Panc1 (cell line): Measurements from ENCODE around the gene CNOT1. TPM values are rescaled to one million over a fixed set of nuclear protein-coding genes. Genes with fewer than 3 reads are reported as not detected.

ENCODE experiments used
- ATAC-seq: fragments of 200-7000 bp; cut with Tn5 transposase; 2 replicates; pipeline ENCODE4 v1.9.1; 2020; ENCODE audit warnings: mild to moderate bottlenecking, moderate library complexity
- BruUV-seq: library from RNA; stranded (reverse); fragments of 400-500 nt; replicated peaks from 2 replicates; lab custom pipeline; 2021; lab: Mats Ljungman, UMichigan
- CTCF ChIA-PET: fragments of 300-600 bp; sonication (Branson Sonifier 250); formaldehyde crosslinking; loops from one replicate; lab custom pipeline; 2022; ENCODE audit warnings: antibody characterized with exemption; lab: Charles Lee
- POLR2A ChIA-PET: fragments of 300-600 bp; sonication (Branson Sonifier 250); formaldehyde crosslinking; loops from one replicate; lab custom pipeline; 2022; ENCODE audit warnings: antibody characterized with exemption; lab: Charles Lee
- DNase-seq: peaks from one replicate; pipeline ENCODE4 v3.0.0-alpha.2; 2010; ENCODE audit warnings: low read depth, low spot score
- H3K27ac ChIP-seq: 2 replicates; pipeline ENCODE4 v1.5.1; 2011; ENCODE audit warnings: mild to moderate bottlenecking, low read length, inconsistent platforms
- H3K27me3 ChIP-seq: fragments of 200-500 bp; sonication (Bioruptor generic); 2 replicates; pipeline ENCODE4 v1.6.0; 2014; ENCODE audit warnings: low read length, inconsistent platforms; ENCODE audit not compliant: control insufficient read depth, insufficient read depth
- H3K36me3 ChIP-seq: fragments of 200-500 bp; sonication (Bioruptor generic); 2 replicates; pipeline ENCODE4 v1.5.1; 2014; ENCODE audit warnings: inconsistent platforms, mild to moderate bottlenecking, low read length, moderate library complexity; ENCODE audit not compliant: control insufficient read depth, insufficient read depth
- H3K4me1 ChIP-seq: 2 replicates; pipeline ENCODE4 v1.5.1; 2011; ENCODE audit warnings: inconsistent platforms, mild to moderate bottlenecking, low read length, moderate library complexity; ENCODE audit not compliant: control insufficient read depth, insufficient read depth
- H3K4me3 ChIP-seq, 2 experiments: 2 replicates each; pipeline ENCODE4 v1.5.1; 2011 to 2012; ENCODE audit warnings: low read depth in 2 of 2, low read length in 2 of 2, mild to moderate bottlenecking in 2 of 2, inconsistent platforms in 1 of 2, moderate library complexity in 1 of 2
- H3K9me3 ChIP-seq: fragments of 200-500 bp; sonication (Bioruptor generic); 2 replicates; pipeline ENCODE4 v1.5.1; 2014; ENCODE audit warnings: low read depth, mild to moderate bottlenecking, inconsistent platforms, low read length, moderate library complexity; ENCODE audit not compliant: control insufficient read depth, insufficient read depth
- POLR2AphosphoS5 ChIP-seq: IDR thresholded peaks from 2 replicates; pipeline ENCODE4 v1.6.1; 2012; ENCODE audit warnings: mild to moderate bottlenecking, low read depth, low read length, moderate library complexity
- SIN3A ChIP-seq: IDR thresholded peaks from 2 replicates; pipeline ENCODE4 v1.6.1; 2012; ENCODE audit warnings: low read depth, mild to moderate bottlenecking, low read length, moderate library complexity, borderline replicate concordance; ENCODE audit not compliant: insufficient read depth
- TCF7L2 ChIP-seq: IDR thresholded peaks from 2 replicates; pipeline ENCODE4 v1.6.1; 2011; ENCODE audit warnings: mild to moderate bottlenecking, low read depth, low read length, inconsistent platforms
- in situ Hi-C: cut with HindIII; loops from 2 replicates; pipeline ENCODE4 v1.10.0; 2016; ENCODE audit warnings: low sequenced_read_pairs, low pct_unique_long_range_greater_than_20kb
- intact Hi-C: fragments of 100-400 bp; cut with micrococcal nuclease; formaldehyde crosslinking; loops from one replicate; pipeline ENCODE4 v1.10.0; 2022; ENCODE audit not compliant: unreplicated experiment
- total RNA-seq: library from RNA; stranded (reverse); gene quantifications from one replicate; pipeline ENCODE4 v1.2.1, GENCODE V29; 2021; ENCODE audit not compliant: unreplicated experiment
- TF ChIP-seq, protein P1 (sequence below), 2 experiments: IDR thresholded peaks; 2 replicates each; pipeline ENCODE4 v1.6.1; 2011 to 2012; ENCODE audit warnings: low read depth in 2 of 2, control low read depth in 1 of 2, low read length in 1 of 2, mild to moderate bottlenecking in 1 of 2, moderate library complexity in 1 of 2; ENCODE audit not compliant: insufficient read depth in 1 of 2
- TF ChIP-seq, protein P2 (sequence below): fragments of 450-650 bp; IDR thresholded peaks from 2 replicates; pipeline ENCODE4 v1.5.1; 2017; ENCODE audit warnings: mild to moderate bottlenecking

CNOT1 gene
- total RNA-seq, 1 experiment from 2014 or later = 170 TPM

DNA sequence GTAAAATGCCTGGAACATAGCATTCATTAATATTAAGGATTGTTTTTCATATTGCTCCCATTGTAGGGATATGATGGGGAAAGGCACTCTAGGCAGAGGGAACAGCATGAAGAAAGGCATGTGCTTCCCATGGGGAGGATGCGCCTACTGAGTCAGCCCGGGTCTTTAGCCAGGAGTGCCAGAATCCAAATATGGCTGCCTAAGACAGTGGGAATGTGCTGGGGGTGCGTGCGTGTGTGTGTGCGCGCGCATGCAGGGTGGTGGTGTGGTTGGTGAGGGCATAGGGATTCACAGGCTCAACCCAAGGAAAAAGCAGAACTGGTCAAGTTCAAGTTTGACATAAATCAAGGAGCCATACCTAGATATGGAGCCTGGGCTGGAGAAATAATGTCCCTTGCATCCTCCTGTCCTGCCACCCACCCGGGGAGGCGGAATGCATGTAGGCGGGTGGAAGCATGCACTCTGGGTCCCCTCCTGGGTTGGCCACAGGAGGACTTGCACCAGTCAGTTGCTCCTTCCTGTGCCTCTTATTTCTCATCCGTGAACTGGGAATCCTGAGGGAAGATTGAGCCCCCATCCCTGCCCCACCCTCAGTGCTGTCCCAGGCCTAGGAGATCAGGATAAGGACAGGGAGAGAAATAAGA, 148.3 kb downstream of the CNOT1 start:
- DNase-seq = no peak
- H3K27me3 ChIP-seq = no peaks in the 10 kb centered on the region
- H3K4me3 ChIP-seq = no peak overlapping the region
- in situ Hi-C loops = no loop called here
- no peak overlapping the region for H3K27ac ChIP-seq
- ChIA-PET CTCF (no interaction called here), POLR2A (no interaction called here)
- H3K4me1 ChIP-seq = no peaks in the 10 kb centered on the region
- no peaks in the 10 kb centered on the region for H3K9me3 ChIP-seq
- no TSS peak for BruUV-seq
- intact Hi-C loops = no loop called here
- no peaks in the 10 kb centered on the region for H3K36me3 ChIP-seq
- no peak for ATAC-seq
- TF ChIP-seq, protein P1, sequence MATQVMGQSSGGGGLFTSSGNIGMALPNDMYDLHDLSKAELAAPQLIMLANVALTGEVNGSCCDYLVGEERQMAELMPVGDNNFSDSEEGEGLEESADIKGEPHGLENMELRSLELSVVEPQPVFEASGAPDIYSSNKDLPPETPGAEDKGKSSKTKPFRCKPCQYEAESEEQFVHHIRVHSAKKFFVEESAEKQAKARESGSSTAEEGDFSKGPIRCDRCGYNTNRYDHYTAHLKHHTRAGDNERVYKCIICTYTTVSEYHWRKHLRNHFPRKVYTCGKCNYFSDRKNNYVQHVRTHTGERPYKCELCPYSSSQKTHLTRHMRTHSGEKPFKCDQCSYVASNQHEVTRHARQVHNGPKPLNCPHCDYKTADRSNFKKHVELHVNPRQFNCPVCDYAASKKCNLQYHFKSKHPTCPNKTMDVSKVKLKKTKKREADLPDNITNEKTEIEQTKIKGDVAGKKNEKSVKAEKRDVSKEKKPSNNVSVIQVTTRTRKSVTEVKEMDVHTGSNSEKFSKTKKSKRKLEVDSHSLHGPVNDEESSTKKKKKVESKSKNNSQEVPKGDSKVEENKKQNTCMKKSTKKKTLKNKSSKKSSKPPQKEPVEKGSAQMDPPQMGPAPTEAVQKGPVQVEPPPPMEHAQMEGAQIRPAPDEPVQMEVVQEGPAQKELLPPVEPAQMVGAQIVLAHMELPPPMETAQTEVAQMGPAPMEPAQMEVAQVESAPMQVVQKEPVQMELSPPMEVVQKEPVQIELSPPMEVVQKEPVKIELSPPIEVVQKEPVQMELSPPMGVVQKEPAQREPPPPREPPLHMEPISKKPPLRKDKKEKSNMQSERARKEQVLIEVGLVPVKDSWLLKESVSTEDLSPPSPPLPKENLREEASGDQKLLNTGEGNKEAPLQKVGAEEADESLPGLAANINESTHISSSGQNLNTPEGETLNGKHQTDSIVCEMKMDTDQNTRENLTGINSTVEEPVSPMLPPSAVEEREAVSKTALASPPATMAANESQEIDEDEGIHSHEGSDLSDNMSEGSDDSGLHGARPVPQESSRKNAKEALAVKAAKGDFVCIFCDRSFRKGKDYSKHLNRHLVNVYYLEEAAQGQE (IDR thresholded peaks at IDR 0.05; ENCODE audit: insufficient read depth in 1 of 2, low read depth in 2 of 2, low read length in 1 of 2) = no peak
- TF ChIP-seq, protein P2, sequence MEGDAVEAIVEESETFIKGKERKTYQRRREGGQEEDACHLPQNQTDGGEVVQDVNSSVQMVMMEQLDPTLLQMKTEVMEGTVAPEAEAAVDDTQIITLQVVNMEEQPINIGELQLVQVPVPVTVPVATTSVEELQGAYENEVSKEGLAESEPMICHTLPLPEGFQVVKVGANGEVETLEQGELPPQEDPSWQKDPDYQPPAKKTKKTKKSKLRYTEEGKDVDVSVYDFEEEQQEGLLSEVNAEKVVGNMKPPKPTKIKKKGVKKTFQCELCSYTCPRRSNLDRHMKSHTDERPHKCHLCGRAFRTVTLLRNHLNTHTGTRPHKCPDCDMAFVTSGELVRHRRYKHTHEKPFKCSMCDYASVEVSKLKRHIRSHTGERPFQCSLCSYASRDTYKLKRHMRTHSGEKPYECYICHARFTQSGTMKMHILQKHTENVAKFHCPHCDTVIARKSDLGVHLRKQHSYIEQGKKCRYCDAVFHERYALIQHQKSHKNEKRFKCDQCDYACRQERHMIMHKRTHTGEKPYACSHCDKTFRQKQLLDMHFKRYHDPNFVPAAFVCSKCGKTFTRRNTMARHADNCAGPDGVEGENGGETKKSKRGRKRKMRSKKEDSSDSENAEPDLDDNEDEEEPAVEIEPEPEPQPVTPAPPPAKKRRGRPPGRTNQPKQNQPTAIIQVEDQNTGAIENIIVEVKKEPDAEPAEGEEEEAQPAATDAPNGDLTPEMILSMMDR = no peak

DNA sequence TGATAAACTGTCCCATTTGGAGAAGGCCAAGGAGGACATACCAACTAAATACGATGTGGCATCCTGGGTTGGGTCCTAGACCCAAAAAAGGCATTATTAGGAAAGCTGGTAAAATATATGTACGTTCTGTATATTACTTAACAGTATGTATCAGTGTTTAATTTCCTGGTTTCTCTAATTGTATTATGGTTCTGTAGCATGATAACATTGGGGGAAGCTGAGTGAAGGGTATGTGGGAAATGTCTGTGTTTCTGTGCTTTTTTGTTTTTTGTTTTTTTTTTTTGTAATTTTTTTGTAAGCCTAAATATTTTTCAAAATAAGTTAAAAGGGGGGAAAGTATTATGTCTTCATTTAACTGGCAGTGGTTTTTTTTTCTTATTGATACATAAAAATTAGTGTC, 151.2 kb downstream of the CNOT1 start:
- Histone ChIP-seq H3K4me1 (no peaks in the 10 kb centered on the region), H3K4me3 (no peak overlapping the region), H3K36me3 (no peaks in the 10 kb centered on the region), H3K27me3 (no peaks in the 10 kb centered on the region), H3K27ac (no peak overlapping the region), H3K9me3 (no peaks in the 10 kb centered on the region)
- intact Hi-C loops (no loop called here), in situ Hi-C loops (no loop called here)
- POLR2A ChIA-PET = no interaction called here
- ATAC-seq (no peak), DNase-seq (no peak)
- CTCF ChIA-PET = no interaction called here
- no TSS peak for BruUV-seq
- TF ChIP-seq, protein P1 (IDR thresholded peaks at IDR 0.05; ENCODE audit: insufficient read depth in 1 of 2, low read depth in 2 of 2, low read length in 1 of 2) = no peak
- TF ChIP-seq POLR2AphosphoS5 (no peak), SIN3A (no peak), TCF7L2 (no peak)
- TF ChIP-seq, protein P2 = no peak
